Spleen (tissue), 11 donors: ENCODE data around the gene RCAN3. TPM values are rescaled to one million over a fixed set of nuclear protein-coding genes. Genes with fewer than 3 reads are reported as not detected.

Experiments
- DNase-seq: peaks from one replicate; pipeline ENCODE4 v3.0.0-alpha.2; 2020
- H3K27ac ChIP-seq, 8 donors: fragments of 200-600 bp; sonication (generic) in 7 of 8; 1 replicate in 4 of 8; 2 replicates in 4 of 8; pipeline versions ENCODE4 v1.5.0 to v1.8.0; 2016 to 2021; ENCODE audit warnings: inconsistent platforms in 4 of 8, mild to moderate bottlenecking in 4 of 8, moderate library complexity in 1 of 8
- H3K27me3 ChIP-seq, 7 donors: fragments of 200-600 bp; sonication (generic) in 6 of 7; replicated peaks in 1 of 7; 1 replicate in 4 of 7; 2 replicates in 3 of 7; pipeline versions ENCODE4 v1.5.0 to v1.8.0; 2016 to 2021; ENCODE audit warnings: inconsistent platforms in 3 of 7, mild to moderate bottlenecking in 1 of 7
- H3K36me3 ChIP-seq, 6 donors: fragments of 200-600 bp; sonication (generic) in 5 of 6; 1 replicate in 4 of 6; 2 replicates in 2 of 6; pipeline versions ENCODE4 v1.5.0 to v1.8.0; 2016 to 2021; ENCODE audit warnings: inconsistent platforms in 2 of 6
- H3K4me1 ChIP-seq, 6 donors: fragments of 200-600 bp; sonication (generic) in 5 of 6; 1 replicate in 3 of 6; 2 replicates in 3 of 6; pipeline versions ENCODE4 v1.5.0 to v1.8.0; 2016 to 2021; ENCODE audit warnings: inconsistent platforms in 3 of 6
- H3K4me3 ChIP-seq, 8 donors: fragments of 200-600 bp; sonication (generic) in 7 of 8; 1 replicate in 4 of 8; 2 replicates in 4 of 8; pipeline versions ENCODE4 v1.5.0 to v1.8.0; 2016 to 2021; ENCODE audit warnings: inconsistent platforms in 4 of 8, mild to moderate bottlenecking in 4 of 8, moderate library complexity in 2 of 8
- H3K9me3 ChIP-seq, 8 donors: fragments of 200-600 bp; sonication (generic) in 7 of 8; 1 replicate in 4 of 8; 2 replicates in 4 of 8; pipeline versions ENCODE4 v1.5.0 to v1.8.0; 2016 to 2021; ENCODE audit warnings: inconsistent platforms in 4 of 8
- CTCF ChIP-seq, 11 experiments: fragments of 200-600 bp in 7 of 11; fragments of 450-650 bp in 4 of 11; sonication (generic) in 4 of 11; IDR thresholded peaks in 8 of 11; conservative IDR thresholded peaks in 3 of 11; 1 replicate in 7 of 11; 2 replicates in 4 of 11; pipeline versions ENCODE4 v1.4.0 to v1.8.0; 2016 to 2021; ENCODE audit warnings: antibody characterized with exemption in 11 of 11, inconsistent platforms in 4 of 11, mild to moderate bottlenecking in 1 of 11
- POLR2A ChIP-seq, 3 donors: fragments of 450-650 bp; IDR thresholded peaks; one replicate each; pipeline ENCODE4 v1.5.1; 2017; ENCODE audit warnings: antibody characterized with exemption in 3 of 3, mild to moderate bottlenecking in 1 of 3
- POLR2AphosphoS5 ChIP-seq, 3 donors: sonication (generic); formaldehyde crosslinking; IDR thresholded peaks; one replicate each; pipeline ENCODE4 v1.5.1; 2017; ENCODE audit warnings: antibody characterized with exemption in 3 of 3
- WGBS, 5 donors: extraction: QIAGEN DNeasy Blood & Tissue Kit in 3 of 5; methylation state at CpG; one replicate each; pipeline versions ENCODE4 v1.1.5 to v1.1.7; 2013 to 2018; 5-methylcytosine and 5-hydroxymethylcytosine counted together
- intact Hi-C: fragments of 100-400 bp; cut with DNase I; formaldehyde crosslinking; loops from one replicate; pipeline ENCODE4 v1.15.0; 2023; ENCODE audit warnings: low total_unique reads
- polyA plus RNA-seq, 3 donors: library from polyadenylated mRNA; stranded (reverse); fragments of 200-250 nt; gene quantifications; one replicate each; pipeline ENCODE4 v1.2.1, GENCODE V29; 2013
- total RNA-seq, 7 donors: library from RNA; depleted of rRNA in 3 of 7; stranded (reverse); fragments of >200 nt in 3 of 7; fragmentation: NEBNext Ultra II Directional in 4 of 7; extraction: Animal tissue kit (Norgen Biotek cat#: 25700) in 4 of 7; gene quantifications; one replicate each; pipeline versions ENCODE4 v1.1.0 to v1.2.1, GENCODE V29; 2016 to 2021
- donor health status: healthy with polysubstance abuse.
- donor health status: DM: no; HTN: no; CAD: no; lungs with moderate emphysema.
- donor health status: DM: no; HTN: no; CAD: no.
- donor health status: Bipolar disorder and iron deficiency.
- donor health status: healthy.
- donor health status: DM: no; HTN: no; CAD: no.
- donor health status: DM: yes; HTN: yes; CAD: no.

Gene RCAN3
- total and polyA plus RNA-seq, 10 donors: 6.1 to 21.7 (median 16.5) TPM

GRCh38 chr1:24566236-24566867, 63.7 kb downstream of the RCAN3 start:
- Histone ChIP-seq H3K4me1 (no peaks in the 10 kb centered on the region), H3K4me3 (no peak overlapping the region), H3K27me3 (peaks cover 0 to 4% (median 0%) of the 10 kb centered on the region in 7 donors), H3K27ac (no peak overlapping the region), H3K36me3 (no peaks in the 10 kb centered on the region), H3K9me3 (no peaks in the 10 kb centered on the region)
- 72 to 84% (median 79%) methylated on average over 3 of the region's 3 CpGs for WGBS, 5 donors
- peak; percentile 12 for DNase-seq
- intact Hi-C loops: no loop called here
- no peak for TF ChIP-seq CTCF (IDR thresholded peaks at IDR 0.05 in 8 of 11, conservative IDR thresholded peaks at IDR 0.05 in 3 of 11)
- TF ChIP-seq POLR2A (IDR thresholded peaks at IDR 0.05): no peak
- no peak for TF ChIP-seq POLR2AphosphoS5 (IDR thresholded peaks at IDR 0.05)

GRCh38 chr1:24567792-24568388, 65.3 kb downstream of the RCAN3 start:
- DNase-seq: peak; percentile 64
- Histone ChIP-seq H3K27ac (no peak overlapping the region), H3K36me3 (no peaks in the 10 kb centered on the region), H3K4me1 (peaks cover 0 to 11% (median 5%) of the 10 kb centered on the region in 6 donors), H3K27me3 (no peaks in the 10 kb centered on the region), H3K4me3 (no peak overlapping the region), H3K9me3 (no peaks in the 10 kb centered on the region)
- WGBS, 5 donors: 40 to 59% (median 47%) methylated on average over 12 to 17 of the region's 17 CpGs
- intact Hi-C loops: no loop called here
- no peak for TF ChIP-seq POLR2A (IDR thresholded peaks at IDR 0.05)
- TF ChIP-seq CTCF (IDR thresholded peaks at IDR 0.05 in 8 of 11, conservative IDR thresholded peaks at IDR 0.05 in 3 of 11): no peak
- no peak for TF ChIP-seq POLR2AphosphoS5 (IDR thresholded peaks at IDR 0.05)

- TF ChIP-seq POLR2AphosphoS5 (IDR thresholded peaks at IDR 0.05) (no peak), POLR2A (IDR thresholded peaks at IDR 0.05) (no peak), CTCF (IDR thresholded peaks at IDR 0.05 in 8 of 11, conservative IDR thresholded peaks at IDR 0.05 in 3 of 11) (no peak)
- no peaks in the 10 kb centered on the region for H3K36me3 ChIP-seq
- no peak overlapping the region for H3K4me3 ChIP-seq
- peaks cover 0 to 11% (median 5%) of the 10 kb centered on the region in 6 donors for H3K4me1 ChIP-seq
- no peak for DNase-seq
- no peak overlapping the region for H3K27ac ChIP-seq
- WGBS, 5 donors: 81 to 92% (median 87%) methylated on average over 2 of the region's 2 CpGs
- H3K27me3 ChIP-seq: no peaks in the 10 kb centered on the region
- intact Hi-C loops: no loop called here
- no peaks in the 10 kb centered on the region for H3K9me3 ChIP-seq
These were observed 65.8 kb downstream of the RCAN3 start for GRCh38 chr1:24568475-24568874.

- H3K27ac ChIP-seq: no peak overlapping the region
- H3K4me3 ChIP-seq: no peak overlapping the region
- intact Hi-C loops: no loop called here
- H3K4me1 ChIP-seq: peaks cover 0 to 11% (median 5%) of the 10 kb centered on the region in 6 donors
- no peak for DNase-seq
- WGBS, 5 donors: 79 to 89% (median 85%) methylated on average over 10 of the region's 10 CpGs
- no peak for TF ChIP-seq CTCF (IDR thresholded peaks at IDR 0.05 in 8 of 11, conservative IDR thresholded peaks at IDR 0.05 in 3 of 11)
- no peak for TF ChIP-seq POLR2AphosphoS5 (IDR thresholded peaks at IDR 0.05)
- no peak for TF ChIP-seq POLR2A (IDR thresholded peaks at IDR 0.05)
- H3K27me3 ChIP-seq: no peaks in the 10 kb centered on the region
- no peaks in the 10 kb centered on the region for H3K9me3 ChIP-seq
- H3K36me3 ChIP-seq: no peaks in the 10 kb centered on the region
These were observed 67.9 kb downstream of the RCAN3 start for GRCh38 chr1:24570265-24571125.
